GM18517 (cell line): ENCODE results near the gene PRELID2.
"Not testable (repeated sequence)": the region's sequence is repeated elsewhere in the genome, so short reads cannot be mapped to it uniquely, and the experiment has no call there.

Experiments used
- ATAC-seq: cut with Tn5 transposase; IDR thresholded peaks from one replicate; pipeline ENCODE4 v1.9.1; 2021; ENCODE audit warnings: mild to moderate bottlenecking, moderate library complexity; ENCODE audit not compliant: unreplicated experiment

PRELID2 gene

DNA sequence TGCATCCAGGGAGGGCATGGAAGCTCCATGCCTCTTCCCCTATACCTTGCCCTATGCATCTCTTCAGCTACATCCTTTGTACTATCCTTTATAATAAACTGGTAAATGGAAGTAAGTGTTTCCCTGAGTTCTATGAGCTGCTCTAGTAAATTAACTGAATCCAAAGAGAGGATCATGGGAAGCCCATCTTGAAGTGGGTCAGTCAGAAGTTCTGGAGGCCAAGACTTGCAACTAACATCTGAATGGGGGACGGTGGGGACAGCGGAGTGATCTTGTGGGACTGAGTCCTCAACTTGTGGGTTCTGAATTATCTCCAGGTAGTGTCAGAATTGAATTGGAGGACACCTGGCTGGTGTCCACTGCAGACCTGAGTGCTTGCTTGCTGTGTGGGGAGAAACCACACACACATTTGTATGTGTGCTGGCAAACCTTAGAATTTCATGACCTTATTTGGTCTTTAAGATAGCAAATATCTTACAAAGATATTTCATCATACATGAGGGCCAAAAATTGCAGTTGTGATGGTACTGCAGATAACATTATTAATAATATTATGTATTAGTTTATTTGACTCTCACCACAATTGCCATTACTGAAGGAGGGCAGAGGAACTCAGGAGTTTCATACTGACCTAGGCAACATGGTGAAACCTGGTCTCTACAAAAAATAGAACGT, 5.5 kb upstream of the PRELID2 start:
- no peak for ATAC-seq

GRCh38 chr5:145838276-145838675, 3.1 kb upstream of the PRELID2 start:
- ATAC-seq = no peak

- ATAC-seq = not testable (repeated sequence)
Measured at GRCh38 chr5:145836241-145836640, 1.1 kb upstream of the PRELID2 start.

DNA sequence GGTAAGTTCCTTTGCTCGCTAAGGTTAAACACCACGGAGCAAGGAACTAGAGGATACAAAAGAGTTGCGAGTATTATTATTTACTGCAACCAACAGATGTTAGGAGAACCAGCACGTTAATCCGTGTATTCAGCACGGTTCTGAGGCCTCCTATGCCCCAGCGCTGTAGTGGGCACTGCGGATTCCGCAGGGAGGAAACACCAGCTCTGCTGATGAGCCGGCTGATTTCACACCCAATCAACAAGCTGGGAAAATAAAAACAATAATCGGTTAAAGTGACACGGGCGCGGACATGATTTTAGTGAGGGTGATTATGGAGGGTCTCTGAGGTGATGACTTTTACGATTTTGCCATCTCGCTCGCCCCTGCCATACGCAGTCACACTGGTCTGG, 702 bp upstream of the PRELID2 start:
- no peak for ATAC-seq

GRCh38 chr5:145834554-145834916, 607 bp downstream of the PRELID2 start:
- ATAC-seq = no peak

DNA sequence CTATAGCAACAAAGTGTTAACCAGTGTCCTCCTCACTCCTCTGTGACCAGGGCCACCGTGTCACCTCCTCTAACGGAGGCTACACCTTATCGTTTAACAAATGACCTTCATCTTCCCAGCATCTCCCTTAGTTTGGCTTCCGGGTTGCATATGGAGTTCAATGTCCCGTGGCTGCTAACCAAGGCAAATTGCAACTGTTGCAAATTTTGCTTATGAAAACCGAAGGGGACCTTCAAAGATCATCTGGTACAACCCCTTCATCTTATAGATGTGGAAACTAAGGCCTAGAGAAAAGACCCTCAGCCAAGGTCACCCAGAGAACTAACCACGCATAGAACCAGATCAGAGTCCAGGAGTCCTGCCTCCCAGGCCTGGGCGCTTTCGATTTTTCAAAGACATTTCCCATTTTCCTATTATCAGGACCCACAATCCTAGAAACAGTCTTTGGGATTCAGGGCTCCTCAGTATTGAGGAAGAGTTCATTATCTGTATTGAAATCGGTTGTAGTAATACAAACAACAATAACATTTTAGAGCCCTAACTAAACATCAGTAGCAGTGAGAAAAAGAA, 1.4 kb downstream of the PRELID2 start:
- ATAC-seq = no peak

GRCh38 chr5:145830594-145830993, 4.5 kb downstream of the PRELID2 start:
- ATAC-seq = no peak

- no peak for ATAC-seq
Measured at GRCh38 chr5:145829708-145830361, 5.3 kb downstream of the PRELID2 start.

GRCh38 chr5:145826895-145827674, 8.1 kb downstream of the PRELID2 start:
- no peak for ATAC-seq

- ATAC-seq = peak; percentile 79
Measured at GRCh38 chr5:145825751-145826180, 9.4 kb downstream of the PRELID2 start.

GRCh38 chr5:145824040-145824439, 11.1 kb downstream of the PRELID2 start:
- no peak for ATAC-seq

- ATAC-seq = no peak
Measured at GRCh38 chr5:145818604-145819003, 16.5 kb downstream of the PRELID2 start.

GRCh38 chr5:145812877-145813276, 22.3 kb downstream of the PRELID2 start:
- no peak for ATAC-seq

GRCh38 chr5:145811834-145812625, 23.1 kb downstream of the PRELID2 start:
- ATAC-seq = no peak

DNA sequence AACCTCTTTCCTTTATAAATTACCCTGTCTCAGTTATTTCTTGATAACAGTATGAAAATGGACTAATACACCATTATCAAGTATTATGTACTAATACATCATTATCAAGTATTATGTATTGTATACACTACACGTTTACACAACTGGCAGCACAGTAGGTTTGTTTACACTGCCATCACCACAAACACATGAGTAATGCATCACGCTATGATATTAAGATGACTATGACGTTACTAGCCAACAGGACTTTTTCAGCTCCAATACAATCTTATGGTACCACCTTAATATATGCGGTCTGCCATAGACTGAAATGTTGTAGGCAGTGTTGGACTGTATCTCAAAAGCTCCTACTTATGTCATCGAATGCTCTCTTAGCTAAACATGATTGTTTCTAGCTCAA, 28.2 kb downstream of the PRELID2 start:
- no peak for ATAC-seq

DNA sequence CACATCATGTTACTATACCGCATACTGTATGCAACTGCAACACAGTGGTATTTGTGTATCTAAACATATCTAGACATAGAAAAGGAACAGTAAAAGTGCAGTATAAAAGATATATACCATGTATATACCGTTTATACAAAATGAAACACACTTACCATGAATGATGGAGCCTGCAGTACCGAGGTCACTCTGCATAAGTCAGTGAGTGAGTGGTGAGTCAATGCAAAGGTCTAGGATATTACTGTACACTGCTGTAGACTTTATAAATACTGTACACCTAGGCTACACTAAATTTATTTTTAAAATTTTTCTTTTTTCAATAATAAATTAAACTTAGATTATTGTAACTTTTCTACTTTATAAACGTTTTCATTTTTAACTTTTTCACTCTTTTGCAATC, 29.3 kb downstream of the PRELID2 start:
- no peak for ATAC-seq

GRCh38 chr5:145804701-145805100, 30.4 kb downstream of the PRELID2 start:
- no peak for ATAC-seq

- ATAC-seq = no peak
Measured at GRCh38 chr5:145803112-145804004, 31.8 kb downstream of the PRELID2 start.

- no peak for ATAC-seq
Measured at GRCh38 chr5:145801195-145801594, 33.9 kb downstream of the PRELID2 start.

DNA sequence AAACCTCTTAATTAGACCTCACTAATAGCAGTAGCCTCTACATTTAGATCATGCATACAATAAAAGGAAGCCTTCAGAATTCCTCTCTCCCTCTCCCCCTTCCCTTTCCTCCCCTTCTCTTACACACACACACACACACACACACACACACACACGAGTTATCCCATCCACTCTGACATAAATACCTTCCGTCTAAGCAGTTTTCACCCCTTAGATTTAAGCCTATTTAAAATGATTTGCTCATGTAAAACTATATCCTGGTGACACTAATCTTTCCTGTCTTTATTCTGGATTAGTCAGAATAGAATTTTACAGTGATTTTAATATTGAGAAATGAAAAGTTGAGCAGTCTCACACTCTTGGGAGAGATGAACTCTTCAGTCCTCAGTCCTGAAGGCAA, 35.0 kb downstream of the PRELID2 start:
- ATAC-seq = no peak
